ENCODE data around the gene HTT. TPM values are rescaled to one million over a fixed set of nuclear protein-coding genes. Genes with fewer than 3 reads are reported as not detected.

The HTT gene
- total RNA-seq, 1 donor from 2014 or later: 49.8 TPM

GRCh38 chr4:3226944-3227343 is 152.5 kb downstream of the HTT start:
- no peak for TF ChIP-seq POLR2AphosphoS5 (IDR thresholded peaks at IDR 0.05; ENCODE audit: insufficient read depth in 1 of 2, low read depth in 1 of 2)
- TF ChIP-seq POLR2A (IDR thresholded peaks at IDR 0.05): no peak
- TF ChIP-seq CTCF (IDR thresholded peaks at IDR 0.05): no peak
- DNase-seq (ENCODE audit: extremely low spot score in 2 of 2): no peak
- Histone ChIP-seq H3K27ac (no peak overlapping the region), H3K4me1 (no peaks in the 10 kb centered on the region), H3K9me3 (no peaks in the 10 kb centered on the region), H3K27me3 (no peaks in the 10 kb centered on the region), H3K4me3 (no peak overlapping the region), H3K36me3 (peaks cover 0 to 67% of the 10 kb centered on the region in 2 donors)
- intact Hi-C loops (cut with DNase I): no loop called here

- DNase-seq (ENCODE audit: extremely low spot score in 2 of 2): no peak
- Histone ChIP-seq H3K27ac (no peak overlapping the region), H3K4me1 (no peaks in the 10 kb centered on the region), H3K4me3 (no peak overlapping the region), H3K27me3 (no peaks in the 10 kb centered on the region), H3K9me3 (no peaks in the 10 kb centered on the region), H3K36me3 (peaks cover 0 to 71% of the 10 kb centered on the region in 2 donors)
- intact Hi-C loops (cut with DNase I): no loop called here
- TF ChIP-seq CTCF (IDR thresholded peaks at IDR 0.05) (no peak), POLR2A (IDR thresholded peaks at IDR 0.05) (no peak), POLR2AphosphoS5 (IDR thresholded peaks at IDR 0.05; ENCODE audit: insufficient read depth in 1 of 2, low read depth in 1 of 2) (no peak)
Measured at GRCh38 chr4:3227878-3228675, 153.6 kb downstream of the HTT start.

- no peaks in the 10 kb centered on the region for H3K4me1 ChIP-seq
- intact Hi-C loops (cut with DNase I): no loop called here
- no peak overlapping the region for H3K27ac ChIP-seq
- H3K4me3 ChIP-seq: no peak overlapping the region
- H3K9me3 ChIP-seq: no peaks in the 10 kb centered on the region
- no peaks in the 10 kb centered on the region for H3K27me3 ChIP-seq
- no peak for DNase-seq (ENCODE audit: extremely low spot score in 2 of 2)
- peaks cover 0 to 71% of the 10 kb centered on the region in 2 donors for H3K36me3 ChIP-seq
- TF ChIP-seq CTCF (IDR thresholded peaks at IDR 0.05): no peak
- TF ChIP-seq POLR2A (IDR thresholded peaks at IDR 0.05): no peak
- no peak for TF ChIP-seq POLR2AphosphoS5 (IDR thresholded peaks at IDR 0.05; ENCODE audit: insufficient read depth in 1 of 2, low read depth in 1 of 2)
Measured at GRCh38 chr4:3228881-3229280, 154.4 kb downstream of the HTT start.

- TF ChIP-seq POLR2A (IDR thresholded peaks at IDR 0.05) (no peak), CTCF (IDR thresholded peaks at IDR 0.05) (no peak), POLR2AphosphoS5 (IDR thresholded peaks at IDR 0.05; ENCODE audit: insufficient read depth in 1 of 2, low read depth in 1 of 2) (no peak)
- Histone ChIP-seq H3K4me3 (no peak overlapping the region), H3K36me3 (peaks cover 0 to 71% of the 10 kb centered on the region in 2 donors), H3K27ac (no peak overlapping the region), H3K4me1 (no peaks in the 10 kb centered on the region), H3K27me3 (no peaks in the 10 kb centered on the region), H3K9me3 (no peaks in the 10 kb centered on the region)
- intact Hi-C loops (cut with DNase I): no loop called here
- DNase-seq (ENCODE audit: extremely low spot score in 2 of 2): no peak
Measured at GRCh38 chr4:3229328-3229727, 154.8 kb downstream of the HTT start.

- no peaks in the 10 kb centered on the region for H3K4me1 ChIP-seq
- no peak overlapping the region for H3K27ac ChIP-seq
- DNase-seq (ENCODE audit: extremely low spot score in 2 of 2): no peak
- no peaks in the 10 kb centered on the region for H3K27me3 ChIP-seq
- no peaks in the 10 kb centered on the region for H3K9me3 ChIP-seq
- intact Hi-C loops (cut with DNase I): no loop called here
- H3K36me3 ChIP-seq: peaks cover 0 to 66% of the 10 kb centered on the region in 2 donors
- TF ChIP-seq POLR2AphosphoS5 (IDR thresholded peaks at IDR 0.05; ENCODE audit: insufficient read depth in 1 of 2, low read depth in 1 of 2) (no peak), POLR2A (IDR thresholded peaks at IDR 0.05) (no peak), CTCF (IDR thresholded peaks at IDR 0.05) (no peak)
- no peak overlapping the region for H3K4me3 ChIP-seq
Measured at GRCh38 chr4:3229964-3230363, 155.5 kb downstream of the HTT start.
